NB4 (cell line): Measurements from ENCODE around the gene PIP5K1A.
A peak's percentile ranks its signal among the peaks of the same experiment; 100 is the strongest.

ENCODE experiments used
- DNase-seq: peaks from one replicate; pipeline ENCODE4 v3.0.0; 2010; ENCODE audit warnings: low read depth
- H3K4me3 ChIP-seq: one replicate; pipeline ENCODE4 v1.5.1; 2011; ENCODE audit warnings: mild to moderate bottlenecking, low read depth, low read length, moderate library complexity
- MYC ChIP-seq: IDR thresholded peaks from 2 replicates; pipeline ENCODE4 v1.6.1; 2011; ENCODE audit warnings: low read depth, low read length
- POLR2A ChIP-seq: IDR thresholded peaks from 2 replicates; pipeline ENCODE4 v1.6.1; 2011; ENCODE audit warnings: mild to moderate bottlenecking; ENCODE audit not compliant: insufficient read length; ENCODE audit errors: extremely low read depth
- TF ChIP-seq, protein P1 (sequence below): IDR thresholded peaks from 2 replicates; pipeline ENCODE4 v1.6.1; 2011; ENCODE audit warnings: low read depth, low read length
- TF ChIP-seq, protein P2 (sequence below): IDR thresholded peaks from one replicate; pipeline ENCODE4 v1.5.1; 2012; ENCODE audit warnings: low read depth, low read length

PIP5K1A gene

DNA sequence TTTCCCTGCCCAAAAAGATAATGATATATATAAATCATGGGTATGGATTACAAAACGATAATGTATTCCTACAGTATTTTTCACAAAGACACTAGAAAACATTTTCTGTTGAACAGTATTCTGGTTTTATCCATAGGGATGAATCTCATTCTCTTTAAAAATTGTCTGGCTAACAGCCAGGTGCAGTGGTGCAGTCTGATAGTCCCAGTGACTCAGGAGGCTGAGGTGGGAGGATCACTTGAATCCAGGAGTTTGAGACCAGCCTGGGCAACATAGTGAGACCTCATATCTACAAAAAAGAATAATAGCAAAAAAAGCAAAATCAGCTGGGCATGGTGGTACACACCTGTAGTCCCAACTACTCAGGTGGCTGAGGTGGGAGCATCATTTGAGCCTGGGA, 23.3 kb downstream of the PIP5K1A start:
- no peak for TF ChIP-seq POLR2A
- TF ChIP-seq, protein P1, sequence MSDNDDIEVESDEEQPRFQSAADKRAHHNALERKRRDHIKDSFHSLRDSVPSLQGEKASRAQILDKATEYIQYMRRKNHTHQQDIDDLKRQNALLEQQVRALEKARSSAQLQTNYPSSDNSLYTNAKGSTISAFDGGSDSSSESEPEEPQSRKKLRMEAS: no peak
- TF ChIP-seq MYC: no peak
- DNase-seq: no peak
- H3K4me3 ChIP-seq: no peak overlapping the region

DNA sequence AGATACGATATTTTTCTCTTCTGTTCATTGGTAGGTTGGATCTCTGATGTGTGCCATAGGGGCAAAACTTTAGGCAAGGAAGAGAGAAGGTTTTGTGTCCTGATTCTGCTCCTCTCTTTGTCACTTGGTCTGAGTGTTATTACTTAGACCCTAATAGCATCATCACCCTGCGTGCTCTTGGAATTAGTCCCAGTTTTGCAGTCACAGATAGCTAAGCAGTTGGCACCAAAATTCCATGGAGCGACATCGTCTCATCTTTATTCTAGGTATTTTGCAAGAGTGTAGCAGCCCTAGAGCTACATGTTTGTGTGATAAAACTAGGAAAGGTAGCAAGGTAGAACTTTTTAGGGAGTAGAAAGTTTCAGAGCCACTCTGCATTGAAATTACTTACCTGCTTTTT, 23.8 kb downstream of the PIP5K1A start:
- no peak for DNase-seq
- TF ChIP-seq, protein P1: no peak
- TF ChIP-seq POLR2A (no peak), MYC (no peak)
- TF ChIP-seq, protein P2, sequence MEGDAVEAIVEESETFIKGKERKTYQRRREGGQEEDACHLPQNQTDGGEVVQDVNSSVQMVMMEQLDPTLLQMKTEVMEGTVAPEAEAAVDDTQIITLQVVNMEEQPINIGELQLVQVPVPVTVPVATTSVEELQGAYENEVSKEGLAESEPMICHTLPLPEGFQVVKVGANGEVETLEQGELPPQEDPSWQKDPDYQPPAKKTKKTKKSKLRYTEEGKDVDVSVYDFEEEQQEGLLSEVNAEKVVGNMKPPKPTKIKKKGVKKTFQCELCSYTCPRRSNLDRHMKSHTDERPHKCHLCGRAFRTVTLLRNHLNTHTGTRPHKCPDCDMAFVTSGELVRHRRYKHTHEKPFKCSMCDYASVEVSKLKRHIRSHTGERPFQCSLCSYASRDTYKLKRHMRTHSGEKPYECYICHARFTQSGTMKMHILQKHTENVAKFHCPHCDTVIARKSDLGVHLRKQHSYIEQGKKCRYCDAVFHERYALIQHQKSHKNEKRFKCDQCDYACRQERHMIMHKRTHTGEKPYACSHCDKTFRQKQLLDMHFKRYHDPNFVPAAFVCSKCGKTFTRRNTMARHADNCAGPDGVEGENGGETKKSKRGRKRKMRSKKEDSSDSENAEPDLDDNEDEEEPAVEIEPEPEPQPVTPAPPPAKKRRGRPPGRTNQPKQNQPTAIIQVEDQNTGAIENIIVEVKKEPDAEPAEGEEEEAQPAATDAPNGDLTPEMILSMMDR: no peak
- H3K4me3 ChIP-seq: no peak overlapping the region

DNA sequence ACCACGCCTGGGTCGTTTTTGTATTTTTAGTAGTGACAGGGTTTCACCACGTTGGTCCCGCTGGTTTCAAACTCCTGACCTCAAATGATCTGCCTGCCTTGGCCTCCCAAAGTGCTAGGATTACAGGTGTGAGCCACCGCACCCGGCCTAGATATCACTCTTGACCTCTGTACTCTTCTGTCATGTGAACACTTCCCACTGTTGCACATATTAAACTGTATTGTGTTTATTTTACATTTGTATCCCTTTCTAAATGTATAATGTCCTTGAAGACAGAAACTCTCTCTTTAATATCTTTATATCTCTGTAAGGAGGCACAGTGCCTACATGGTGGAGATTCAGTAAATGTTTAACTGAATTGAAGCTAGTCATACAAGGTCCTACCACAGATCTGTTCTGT, 36.9 kb downstream of the PIP5K1A start:
- TF ChIP-seq, protein P1: no peak
- no peak for TF ChIP-seq MYC
- TF ChIP-seq, protein P2: no peak
- no peak for TF ChIP-seq POLR2A
- no peak for DNase-seq

DNA sequence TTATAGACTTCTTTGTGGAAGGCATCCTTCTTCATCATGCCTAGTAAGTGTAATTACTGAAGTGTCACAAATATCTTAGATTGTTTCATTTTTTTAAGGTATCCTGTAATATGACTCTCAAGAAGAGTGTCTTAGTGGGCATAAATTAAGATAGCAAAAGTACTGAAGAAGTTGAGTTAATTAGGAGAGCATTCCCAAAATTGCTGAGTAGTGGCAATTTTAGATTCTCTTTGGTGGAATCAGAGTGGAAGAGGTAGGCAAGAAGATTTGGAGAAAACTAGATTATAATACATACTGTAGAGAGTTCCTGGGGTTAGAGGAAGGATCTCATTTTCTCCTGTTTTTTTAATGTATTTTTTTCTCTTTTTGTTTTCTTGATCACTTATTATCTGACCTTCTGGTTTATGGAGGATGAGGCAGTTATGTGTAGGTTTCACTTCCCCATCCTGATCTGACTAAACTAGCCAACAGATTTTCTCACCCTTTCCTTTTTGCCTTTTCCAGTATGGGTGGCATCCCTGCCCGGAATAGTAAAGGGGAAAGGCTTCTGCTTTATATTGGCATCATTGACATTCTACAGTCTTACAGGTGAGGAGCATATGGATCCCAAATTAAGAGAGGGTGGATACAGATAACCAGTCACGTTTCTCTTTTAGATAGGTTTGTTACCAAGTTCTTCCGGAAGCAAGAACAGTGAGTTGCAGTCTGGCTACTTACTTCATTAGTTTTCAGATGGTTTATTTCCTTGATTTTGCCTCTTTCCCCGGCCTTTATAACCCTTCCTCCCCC, 39.5 kb downstream of the PIP5K1A start:
- H3K4me3 ChIP-seq: no peak overlapping the region
- DNase-seq: peak; percentile 12
- TF ChIP-seq, protein P2: no peak
- TF ChIP-seq MYC (no peak), POLR2A (no peak)
- TF ChIP-seq, protein P1: no peak

More for the DNA sequence above, 36.9 kb downstream of the PIP5K1A start:
- no peak overlapping the region for H3K4me3 ChIP-seq

DNA sequence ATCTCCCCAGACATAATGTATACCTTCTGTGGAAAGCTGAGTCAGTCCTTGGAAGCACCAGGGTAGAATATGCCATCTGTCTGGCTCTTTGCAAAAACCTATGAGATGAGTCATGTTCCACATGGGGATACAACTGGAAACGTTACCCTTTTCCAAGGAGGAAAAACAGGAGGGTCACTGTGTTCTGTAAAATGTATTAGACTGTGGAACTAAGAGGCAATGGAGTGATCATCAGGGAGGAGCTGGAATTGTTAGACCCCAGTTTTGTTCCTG, 40.1 kb downstream of the PIP5K1A start:
- TF ChIP-seq, protein P2: no peak
- TF ChIP-seq, protein P1: no peak
- no peak for TF ChIP-seq MYC
- no peak for TF ChIP-seq POLR2A
- DNase-seq: no peak
- no peak overlapping the region for H3K4me3 ChIP-seq

DNA sequence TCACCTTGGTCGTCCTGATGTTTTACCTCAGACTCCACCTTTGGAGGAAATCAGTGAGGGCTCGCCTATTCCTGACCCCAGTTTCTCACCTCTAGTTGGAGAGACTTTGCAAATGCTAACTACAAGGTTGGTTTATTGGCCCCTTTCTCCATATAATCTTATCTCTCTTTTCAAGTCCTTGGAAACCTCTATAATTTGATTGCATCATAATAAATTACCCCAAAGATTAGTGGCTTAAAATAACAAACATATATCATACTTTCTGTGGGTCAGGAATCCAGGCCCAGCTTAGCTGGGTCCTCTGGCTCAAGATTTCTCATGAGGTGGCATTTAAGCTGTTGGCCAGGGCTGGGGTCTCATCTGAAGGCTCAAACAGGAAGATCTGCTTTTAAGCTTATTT, 44.1 kb downstream of the PIP5K1A start:
- no peak overlapping the region for H3K4me3 ChIP-seq
- no peak for DNase-seq
- TF ChIP-seq MYC (no peak), POLR2A (no peak)
- TF ChIP-seq, protein P1: no peak
- TF ChIP-seq, protein P2: no peak
